K562 (cell line): ENCODE measurements around the gene RASD2. TPM values are rescaled to one million over a fixed set of nuclear protein-coding genes. Genes with fewer than 3 reads are reported as not detected.

Experiments used
- DACH1 ChIP-seq: fragments of 450-650 bp; IDR thresholded peaks from 2 replicates; pipeline ENCODE4 v1.6.1; 2018; ENCODE audit not compliant: partially characterized antibody
- NR2C2 ChIP-seq, 2 experiments: fragments of 200-800 bp in 1 of 2; sonication (Bioruptor generic) in 1 of 2; sonication (generic) in 1 of 2; formaldehyde crosslinking in 1 of 2; IDR thresholded peaks; 2 replicates each; pipeline versions ENCODE4 v1.6.1 to v1.8.0; 2016 to 2022; ENCODE audit warnings: mild to moderate bottlenecking in 1 of 2, missing compliant biosample characterization in 1 of 2, missing genetic modification characterization in 1 of 2, missing genetic modification reagents in 1 of 2
- ZBTB8A ChIP-seq: fragments of 450-650 bp; IDR thresholded peaks from 2 replicates; pipeline ENCODE4 v1.6.1; 2018; ENCODE audit warnings: mild to moderate bottlenecking, moderate library complexity; ENCODE audit not compliant: partially characterized antibody
- ZNF668 ChIP-seq: fragments of 250-450 bp; sonication (Bioruptor Pico); IDR thresholded peaks from 2 replicates; pipeline ENCODE4 v1.8.0; 2022; ENCODE audit warnings: mild to moderate bottlenecking, inconsistent platforms
- polyA plus RNA-seq, 8 experiments: library from polyadenylated mRNA; depleted of rRNA in 4 of 8; stranded (reverse) in 5 of 8; unstranded in 3 of 8; fragments of >200 nt; fragmentation: Nextera tagmentation in 2 of 8; fragmentation: Illumina TruSeq in 1 of 8; extraction: Ambion mirVana in 2 of 8; extraction: Trizol in 1 of 8; gene quantifications; 2 replicates each; pipeline versions ENCODE4 v1.2.1 to v1.2.3, GENCODE V29; 2011 to 2014; ENCODE audit warnings: inconsistent platforms in 1 of 8, missing spikeins in 1 of 8
- total RNA-seq, 7 experiments: library from RNA; depleted of rRNA in 6 of 7; stranded (reverse); fragments of >200 nt in 6 of 7; fragmentation: Illumina TruSeq in 2 of 7; extraction: Trizol in 2 of 7; gene quantifications; 2 replicates each; pipeline versions ENCODE4 v1.2.1 to v1.2.3, GENCODE V29; 2011 to 2021; ENCODE audit warnings: low replicate concordance in 1 of 7
- TF ChIP-seq, protein P1 (sequence below): sonication (generic); formaldehyde crosslinking; IDR thresholded peaks from 2 replicates; pipeline ENCODE4 v1.8.1; 2023; ENCODE audit warnings: missing genetic modification reagents, mild to moderate bottlenecking, borderline replicate concordance
- TF ChIP-seq, protein P2 (sequence below): sonication (generic); formaldehyde crosslinking; IDR thresholded peaks from 2 replicates; pipeline ENCODE4 v1.4.0; 2020; ENCODE audit warnings: mild to moderate bottlenecking, missing genetic modification reagents

Gene RASD2
- total and polyA plus RNA-seq, 9 of the 15 experiments (the other 6 are each of a cell fraction or from before 2014, with no cell fraction given), result 0.05 TPM; not detected in 8

DNA sequence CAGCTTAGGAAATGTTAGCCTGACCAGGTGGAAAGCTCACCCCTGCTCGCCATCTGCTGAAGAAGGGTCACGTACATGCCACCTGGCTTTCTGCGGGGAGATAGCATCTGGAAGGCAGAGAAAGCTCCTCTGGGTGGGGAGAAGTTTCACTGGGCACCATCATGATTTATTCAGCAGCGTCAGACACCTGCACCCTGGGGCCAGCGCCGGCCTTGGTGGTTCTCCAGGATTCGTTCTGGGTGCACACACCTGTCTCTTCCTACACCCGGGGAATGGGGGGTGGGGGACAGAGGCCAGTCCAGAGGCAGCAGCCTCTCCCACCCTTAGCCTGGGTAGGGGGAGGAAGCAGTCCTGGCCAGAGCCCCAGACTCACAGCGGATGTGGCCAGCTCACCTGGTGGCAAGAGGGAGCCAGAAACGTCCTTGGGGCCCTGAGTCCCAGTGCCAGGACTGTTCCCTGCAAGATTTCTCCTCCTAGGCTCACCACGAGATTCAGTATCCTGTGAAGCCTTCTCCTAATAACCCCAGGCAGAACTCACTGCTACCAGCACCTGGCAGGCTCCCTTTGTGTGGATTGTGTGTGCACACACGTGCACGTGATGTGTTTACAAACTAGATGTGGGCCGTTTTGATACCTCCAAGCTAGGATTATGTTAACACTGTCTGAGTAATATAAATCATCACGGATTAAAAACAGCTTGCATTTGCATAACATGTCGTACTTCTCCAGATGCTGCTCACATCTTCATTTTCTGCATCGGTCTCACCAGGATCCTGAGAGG lies 17.3 kb upstream of the RASD2 start (continued):
- no peak for TF ChIP-seq NR2C2 (CRISPR knock-in tag; IDR thresholded peaks at IDR 0.05)
- no peak for TF ChIP-seq NR2C2 (tag; IDR thresholded peaks at IDR 0.05)
- no peak for TF ChIP-seq ZNF668 (CRISPR knock-in tag)
- TF ChIP-seq, protein P1, sequence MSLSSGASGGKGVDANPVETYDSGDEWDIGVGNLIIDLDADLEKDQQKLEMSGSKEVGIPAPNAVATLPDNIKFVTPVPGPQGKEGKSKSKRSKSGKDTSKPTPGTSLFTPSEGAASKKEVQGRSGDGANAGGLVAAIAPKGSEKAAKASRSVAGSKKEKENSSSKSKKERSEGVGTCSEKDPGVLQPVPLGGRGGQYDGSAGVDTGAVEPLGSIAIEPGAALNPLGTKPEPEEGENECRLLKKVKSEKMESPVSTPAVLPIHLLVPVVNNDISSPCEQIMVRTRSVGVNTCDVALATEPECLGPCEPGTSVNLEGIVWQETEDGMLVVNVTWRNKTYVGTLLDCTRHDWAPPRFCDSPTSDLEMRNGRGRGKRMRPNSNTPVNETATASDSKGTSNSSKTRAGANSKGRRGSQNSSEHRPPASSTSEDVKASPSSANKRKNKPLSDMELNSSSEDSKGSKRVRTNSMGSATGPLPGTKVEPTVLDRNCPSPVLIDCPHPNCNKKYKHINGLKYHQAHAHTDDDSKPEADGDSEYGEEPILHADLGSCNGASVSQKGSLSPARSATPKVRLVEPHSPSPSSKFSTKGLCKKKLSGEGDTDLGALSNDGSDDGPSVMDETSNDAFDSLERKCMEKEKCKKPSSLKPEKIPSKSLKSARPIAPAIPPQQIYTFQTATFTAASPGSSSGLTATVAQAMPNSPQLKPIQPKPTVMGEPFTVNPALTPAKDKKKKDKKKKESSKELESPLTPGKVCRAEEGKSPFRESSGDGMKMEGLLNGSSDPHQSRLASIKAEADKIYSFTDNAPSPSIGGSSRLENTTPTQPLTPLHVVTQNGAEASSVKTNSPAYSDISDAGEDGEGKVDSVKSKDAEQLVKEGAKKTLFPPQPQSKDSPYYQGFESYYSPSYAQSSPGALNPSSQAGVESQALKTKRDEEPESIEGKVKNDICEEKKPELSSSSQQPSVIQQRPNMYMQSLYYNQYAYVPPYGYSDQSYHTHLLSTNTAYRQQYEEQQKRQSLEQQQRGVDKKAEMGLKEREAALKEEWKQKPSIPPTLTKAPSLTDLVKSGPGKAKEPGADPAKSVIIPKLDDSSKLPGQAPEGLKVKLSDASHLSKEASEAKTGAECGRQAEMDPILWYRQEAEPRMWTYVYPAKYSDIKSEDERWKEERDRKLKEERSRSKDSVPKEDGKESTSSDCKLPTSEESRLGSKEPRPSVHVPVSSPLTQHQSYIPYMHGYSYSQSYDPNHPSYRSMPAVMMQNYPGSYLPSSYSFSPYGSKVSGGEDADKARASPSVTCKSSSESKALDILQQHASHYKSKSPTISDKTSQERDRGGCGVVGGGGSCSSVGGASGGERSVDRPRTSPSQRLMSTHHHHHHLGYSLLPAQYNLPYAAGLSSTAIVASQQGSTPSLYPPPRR (CRISPR knock-in tag), result no peak
- TF ChIP-seq ZBTB8A, result no peak
- TF ChIP-seq, protein P2, sequence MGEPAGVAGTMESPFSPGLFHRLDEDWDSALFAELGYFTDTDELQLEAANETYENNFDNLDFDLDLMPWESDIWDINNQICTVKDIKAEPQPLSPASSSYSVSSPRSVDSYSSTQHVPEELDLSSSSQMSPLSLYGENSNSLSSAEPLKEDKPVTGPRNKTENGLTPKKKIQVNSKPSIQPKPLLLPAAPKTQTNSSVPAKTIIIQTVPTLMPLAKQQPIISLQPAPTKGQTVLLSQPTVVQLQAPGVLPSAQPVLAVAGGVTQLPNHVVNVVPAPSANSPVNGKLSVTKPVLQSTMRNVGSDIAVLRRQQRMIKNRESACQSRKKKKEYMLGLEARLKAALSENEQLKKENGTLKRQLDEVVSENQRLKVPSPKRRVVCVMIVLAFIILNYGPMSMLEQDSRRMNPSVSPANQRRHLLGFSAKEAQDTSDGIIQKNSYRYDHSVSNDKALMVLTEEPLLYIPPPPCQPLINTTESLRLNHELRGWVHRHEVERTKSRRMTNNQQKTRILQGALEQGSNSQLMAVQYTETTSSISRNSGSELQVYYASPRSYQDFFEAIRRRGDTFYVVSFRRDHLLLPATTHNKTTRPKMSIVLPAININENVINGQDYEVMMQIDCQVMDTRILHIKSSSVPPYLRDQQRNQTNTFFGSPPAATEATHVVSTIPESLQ (CRISPR knock-in tag), result no peak
- TF ChIP-seq DACH1, result no peak
- TF ChIP-seq, all 486 proteins: peak for 0
